ENCODE measurements around the gene PJA1.

DNA sequence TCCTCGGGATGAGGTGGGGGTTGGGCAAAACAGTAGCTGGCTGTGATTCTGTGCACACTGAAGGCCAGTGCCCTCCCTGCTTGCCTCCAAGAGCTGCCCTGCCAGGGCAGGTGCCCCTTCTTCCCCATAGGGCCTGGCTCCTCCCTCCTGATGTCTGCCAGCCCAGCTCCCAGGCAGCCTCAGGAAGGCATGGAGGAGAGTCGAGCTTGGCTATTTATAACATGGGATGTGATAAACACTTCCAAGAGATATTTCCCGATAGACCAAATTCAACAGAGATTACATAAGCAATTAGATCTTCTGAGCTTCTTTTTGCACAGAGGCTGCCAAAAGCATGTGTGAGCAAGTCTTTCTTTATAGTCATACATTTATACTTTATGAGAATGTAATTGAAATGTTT, 45.3 kb upstream of the PJA1 start:
- TF ChIP-seq, protein P1, sequence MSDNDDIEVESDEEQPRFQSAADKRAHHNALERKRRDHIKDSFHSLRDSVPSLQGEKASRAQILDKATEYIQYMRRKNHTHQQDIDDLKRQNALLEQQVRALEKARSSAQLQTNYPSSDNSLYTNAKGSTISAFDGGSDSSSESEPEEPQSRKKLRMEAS (IDR thresholded peaks at IDR 0.05) = no peak
- TF ChIP-seq YY1 (IDR thresholded peaks at IDR 0.05; ENCODE audit: low read depth) (no peak), ZBTB7A (IDR thresholded peaks at IDR 0.05; ENCODE audit: low read depth) (no peak), EP300 (IDR thresholded peaks at IDR 0.05; ENCODE audit: borderline replicate concordance) (no peak), TEAD4 (IDR thresholded peaks at IDR 0.05) (no peak), RAD21 (IDR thresholded peaks at IDR 0.05; ENCODE audit: low read depth) (no peak), CEBPB (IDR thresholded peaks at IDR 0.05) (no peak), TAF1 (IDR thresholded peaks at IDR 0.05; ENCODE audit: low read depth) (no peak), CREB1 (IDR thresholded peaks at IDR 0.05; ENCODE audit: low read depth) (no peak), FOXM1 (IDR thresholded peaks at IDR 0.05; ENCODE audit: borderline replicate concordance, low read depth) (no peak)
- TF ChIP-seq, protein P2, sequence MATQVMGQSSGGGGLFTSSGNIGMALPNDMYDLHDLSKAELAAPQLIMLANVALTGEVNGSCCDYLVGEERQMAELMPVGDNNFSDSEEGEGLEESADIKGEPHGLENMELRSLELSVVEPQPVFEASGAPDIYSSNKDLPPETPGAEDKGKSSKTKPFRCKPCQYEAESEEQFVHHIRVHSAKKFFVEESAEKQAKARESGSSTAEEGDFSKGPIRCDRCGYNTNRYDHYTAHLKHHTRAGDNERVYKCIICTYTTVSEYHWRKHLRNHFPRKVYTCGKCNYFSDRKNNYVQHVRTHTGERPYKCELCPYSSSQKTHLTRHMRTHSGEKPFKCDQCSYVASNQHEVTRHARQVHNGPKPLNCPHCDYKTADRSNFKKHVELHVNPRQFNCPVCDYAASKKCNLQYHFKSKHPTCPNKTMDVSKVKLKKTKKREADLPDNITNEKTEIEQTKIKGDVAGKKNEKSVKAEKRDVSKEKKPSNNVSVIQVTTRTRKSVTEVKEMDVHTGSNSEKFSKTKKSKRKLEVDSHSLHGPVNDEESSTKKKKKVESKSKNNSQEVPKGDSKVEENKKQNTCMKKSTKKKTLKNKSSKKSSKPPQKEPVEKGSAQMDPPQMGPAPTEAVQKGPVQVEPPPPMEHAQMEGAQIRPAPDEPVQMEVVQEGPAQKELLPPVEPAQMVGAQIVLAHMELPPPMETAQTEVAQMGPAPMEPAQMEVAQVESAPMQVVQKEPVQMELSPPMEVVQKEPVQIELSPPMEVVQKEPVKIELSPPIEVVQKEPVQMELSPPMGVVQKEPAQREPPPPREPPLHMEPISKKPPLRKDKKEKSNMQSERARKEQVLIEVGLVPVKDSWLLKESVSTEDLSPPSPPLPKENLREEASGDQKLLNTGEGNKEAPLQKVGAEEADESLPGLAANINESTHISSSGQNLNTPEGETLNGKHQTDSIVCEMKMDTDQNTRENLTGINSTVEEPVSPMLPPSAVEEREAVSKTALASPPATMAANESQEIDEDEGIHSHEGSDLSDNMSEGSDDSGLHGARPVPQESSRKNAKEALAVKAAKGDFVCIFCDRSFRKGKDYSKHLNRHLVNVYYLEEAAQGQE (IDR thresholded peaks at IDR 0.05; ENCODE audit: low read depth) = no peak
